Islet of Langerhans (tissue), 1 donor: Measurements from ENCODE around the gene SMAD3.

Experiments
- FAIRE-seq: peaks from one replicate; lab custom pipeline; 2011; peaks lifted over from hg19 to GRCh38; lab: Jason Lieb, UNC

SMAD3 gene

DNA sequence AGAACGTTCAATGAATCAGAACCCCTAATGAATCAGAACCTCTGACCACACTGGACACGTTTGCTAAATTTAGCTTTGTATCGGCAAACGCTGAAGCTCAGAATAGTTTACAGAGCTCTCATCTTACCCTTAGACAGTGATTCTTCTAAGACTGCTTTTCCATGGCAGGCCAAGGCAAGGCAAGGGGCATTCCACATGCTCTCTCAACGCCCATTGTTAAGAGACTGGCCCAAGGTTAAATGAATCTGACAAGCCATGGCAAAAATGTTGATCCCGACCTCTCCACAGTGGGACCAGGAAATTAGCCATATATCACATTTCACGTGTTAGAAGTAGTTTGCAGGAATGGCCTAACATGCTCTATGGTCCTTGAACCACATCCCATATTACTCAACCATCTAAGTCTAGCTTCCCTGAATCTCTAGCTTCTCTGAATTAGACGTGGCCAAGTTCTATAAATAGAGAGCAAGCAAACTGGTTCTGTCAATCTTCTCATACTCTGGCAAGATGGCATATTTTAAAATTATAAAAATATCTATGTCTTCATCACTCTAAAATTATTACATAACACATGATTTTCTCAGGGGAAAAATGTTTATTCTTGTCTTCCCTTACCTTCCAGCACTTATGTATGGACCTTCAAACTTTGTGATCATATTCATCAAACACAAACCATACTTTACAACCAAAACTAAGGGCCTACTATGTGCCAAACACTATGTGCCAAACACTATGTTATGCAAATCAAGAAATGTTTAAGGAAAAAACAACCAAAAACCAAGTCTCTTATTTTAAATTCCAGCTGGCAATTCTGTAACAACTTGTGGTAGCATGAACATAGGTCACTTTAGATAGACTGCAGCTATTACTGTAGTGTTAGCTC, 134.7 kb downstream of the SMAD3 start:
- FAIRE-seq = no peak

DNA sequence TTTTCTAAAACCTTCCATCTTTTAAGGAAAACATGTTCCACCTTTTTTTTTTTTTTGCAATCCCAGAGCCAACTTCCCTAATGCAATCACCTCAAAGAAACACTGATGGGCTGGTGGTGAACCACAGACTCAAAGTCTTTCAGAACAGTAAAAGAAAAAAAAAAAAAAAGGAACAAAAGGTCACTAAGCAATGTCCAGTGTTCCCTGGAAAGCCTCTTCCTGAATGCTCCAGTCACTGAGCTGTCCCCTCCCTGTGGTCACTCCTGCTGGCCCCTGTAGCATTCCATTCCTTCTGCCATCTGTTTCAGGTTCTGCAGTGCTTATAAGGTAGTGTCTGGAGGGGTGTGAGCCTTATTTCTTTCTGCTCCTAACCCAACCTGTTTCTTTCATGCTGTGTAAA, 135.7 kb downstream of the SMAD3 start:
- FAIRE-seq = no peak

DNA sequence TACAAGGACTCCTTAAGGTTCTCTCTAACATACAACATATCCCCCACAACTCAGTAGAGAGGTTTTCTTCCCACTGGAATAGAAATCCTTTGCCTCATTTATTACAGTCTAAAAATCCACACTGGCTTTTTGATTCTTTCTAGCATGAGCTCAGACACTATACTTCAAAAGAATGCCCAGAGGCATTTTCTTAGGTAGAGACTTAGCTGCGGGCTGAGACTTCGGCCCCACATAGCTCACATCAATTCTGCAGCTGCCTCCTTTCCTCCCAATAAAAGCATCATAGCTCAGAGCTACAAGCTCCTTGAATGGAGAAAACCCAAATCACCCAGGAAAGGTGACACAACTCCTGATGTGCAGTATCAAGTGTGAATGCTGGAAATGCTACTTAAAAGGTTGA, 136.7 kb downstream of the SMAD3 start:
- no peak for FAIRE-seq

DNA sequence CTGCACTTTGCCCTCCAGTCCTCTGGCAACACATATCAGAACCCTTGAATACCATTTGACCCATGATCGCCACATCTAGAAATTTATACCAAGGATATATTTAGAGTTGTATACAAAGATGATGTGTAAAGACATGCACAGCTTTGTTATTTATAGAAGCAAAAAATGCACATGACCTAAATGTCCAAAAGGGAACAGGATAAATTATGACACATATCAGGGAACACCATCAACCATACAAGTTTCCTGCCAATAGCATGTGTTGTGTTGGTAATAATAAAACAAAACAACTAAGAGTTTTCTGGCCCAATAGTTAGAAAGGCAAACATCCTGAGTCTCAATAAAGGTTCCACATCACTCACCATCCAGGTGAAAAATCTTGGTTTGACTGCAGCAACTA, 137.6 kb downstream of the SMAD3 start:
- no peak for FAIRE-seq

DNA sequence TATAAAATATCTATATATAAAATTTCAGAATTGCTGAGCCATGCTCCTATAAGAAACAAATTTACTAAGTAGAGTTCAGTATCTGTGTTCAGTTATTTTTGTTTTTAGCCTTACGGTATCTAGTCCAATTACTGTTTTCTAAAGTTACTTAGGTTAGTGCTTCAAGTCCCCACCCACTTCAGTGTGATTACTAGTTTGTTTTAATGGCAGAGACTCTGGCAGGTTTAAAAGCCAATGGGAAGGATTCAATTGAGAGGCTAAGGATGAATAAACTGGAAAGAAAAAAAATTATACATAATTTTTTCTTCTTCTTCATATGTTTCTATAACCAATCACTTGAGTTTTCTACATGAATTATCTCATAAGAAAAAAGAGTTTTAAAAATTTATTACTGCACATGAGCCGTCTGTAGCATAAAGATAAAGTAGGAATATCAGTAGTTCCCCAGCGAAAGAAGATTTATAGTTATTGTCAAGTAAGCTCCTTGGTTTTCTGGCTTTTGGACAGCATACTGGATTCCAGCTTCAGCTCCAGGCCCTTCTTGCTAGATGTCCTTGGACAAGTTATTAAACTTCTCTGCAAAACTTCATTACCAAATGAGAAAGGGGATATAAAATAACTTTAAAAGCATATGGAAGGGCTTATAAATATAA, 142.3 kb downstream of the SMAD3 start:
- FAIRE-seq = no peak

DNA sequence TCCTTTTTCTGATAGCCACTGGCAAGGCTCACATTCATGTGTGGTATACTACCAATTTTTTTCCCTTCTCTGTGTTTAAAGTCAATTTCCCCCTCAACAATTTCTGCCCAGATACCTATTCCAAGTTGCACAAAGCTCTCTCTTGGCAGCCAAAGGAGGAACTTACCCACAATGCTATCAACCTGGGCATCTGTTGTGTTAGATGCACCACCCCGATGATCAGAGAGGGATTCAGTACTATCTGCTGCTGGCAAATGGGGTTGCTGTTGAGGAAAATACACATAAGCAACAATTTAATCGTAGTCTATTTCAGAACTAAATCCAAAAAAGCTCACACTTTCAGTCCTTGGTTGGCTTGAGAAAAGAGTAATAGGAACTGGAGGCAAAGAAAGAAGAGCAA, 143.0 kb downstream of the SMAD3 start:
- no peak for FAIRE-seq

- FAIRE-seq = no peak
Measured at GRCh38 chr15:67210555-67211168, 145.3 kb downstream of the SMAD3 start.

GRCh38 chr15:67212684-67213367, 147.4 kb downstream of the SMAD3 start:
- no peak for FAIRE-seq

GRCh38 chr15:67215102-67215501, 149.7 kb downstream of the SMAD3 start:
- FAIRE-seq = no peak

DNA sequence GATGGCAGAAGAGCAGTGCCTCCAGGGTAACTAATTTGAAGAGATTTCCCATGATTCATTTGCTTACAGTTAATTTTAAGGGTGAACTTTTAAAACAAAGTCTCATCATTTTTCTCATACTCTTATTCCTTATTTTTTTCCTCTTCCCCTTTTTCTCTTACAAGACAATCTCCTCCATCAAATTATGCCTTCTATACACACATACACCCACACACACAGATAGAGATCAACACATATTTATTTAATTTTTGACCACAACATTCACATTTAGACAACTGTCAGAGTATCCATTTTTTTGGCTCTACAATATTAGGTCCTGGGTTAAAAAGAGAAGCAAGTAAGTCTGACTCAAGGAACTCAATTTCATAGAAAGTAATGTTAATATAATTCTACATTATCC, 151.5 kb downstream of the SMAD3 start:
- no peak for FAIRE-seq

GRCh38 chr15:67218428-67218827, 153.0 kb downstream of the SMAD3 start:
- no peak for FAIRE-seq

DNA sequence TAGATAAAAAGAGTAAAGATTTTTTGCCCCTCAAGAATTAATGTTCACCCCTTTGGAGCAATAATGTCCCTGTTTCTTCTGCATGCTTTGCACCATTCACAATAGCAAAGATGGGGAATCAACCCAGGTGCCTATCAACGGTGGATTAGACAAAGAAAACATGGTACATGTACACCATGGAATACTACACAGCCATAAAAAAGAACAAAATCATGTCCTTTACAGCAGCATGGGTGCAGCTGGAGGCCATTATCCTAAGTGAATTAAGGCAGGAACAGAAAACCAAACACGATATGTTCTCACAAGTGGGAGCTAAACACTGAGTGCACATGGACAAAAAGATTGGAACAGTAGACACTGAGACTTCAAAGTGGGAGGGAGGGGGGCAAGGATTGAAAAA, 153.9 kb downstream of the SMAD3 start:
- FAIRE-seq = no peak

DNA sequence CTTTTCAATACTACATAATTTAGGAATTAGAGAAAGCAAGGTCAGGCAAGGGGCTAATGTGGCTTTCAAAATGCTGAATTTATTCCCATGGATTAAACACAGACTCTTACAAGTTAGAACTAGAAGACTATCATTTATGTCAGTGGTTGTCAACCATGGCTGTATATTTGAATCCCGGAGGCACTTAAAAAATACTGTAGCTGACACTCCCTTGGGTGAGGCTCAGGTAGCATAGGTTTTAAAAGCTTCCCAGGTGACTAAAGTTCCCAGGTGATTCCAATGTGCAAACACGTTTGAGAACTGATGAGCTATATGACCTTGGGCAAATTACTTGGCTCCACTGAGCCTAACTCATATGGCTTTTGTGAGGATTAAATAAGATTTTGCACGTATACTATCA, 159.5 kb downstream of the SMAD3 start:
- FAIRE-seq = no peak

DNA sequence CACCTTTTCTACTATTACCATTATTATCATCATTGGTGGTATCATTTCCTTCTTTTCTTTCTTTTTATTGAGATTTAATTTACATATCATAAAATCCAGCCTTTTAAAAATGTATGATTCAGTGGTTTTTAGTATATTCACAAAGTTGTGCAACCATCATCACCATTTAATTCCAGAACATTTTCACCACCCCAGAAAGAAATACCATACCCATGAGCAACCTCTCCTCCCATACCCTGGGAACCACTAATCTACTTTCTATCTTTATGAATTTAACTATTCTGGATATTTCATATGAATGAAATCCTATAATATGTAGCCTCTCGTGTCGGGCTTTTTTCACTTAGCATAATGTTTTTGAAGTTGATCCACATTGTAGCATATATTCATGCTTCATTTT, 159.9 kb downstream of the SMAD3 start:
- FAIRE-seq = no peak

DNA sequence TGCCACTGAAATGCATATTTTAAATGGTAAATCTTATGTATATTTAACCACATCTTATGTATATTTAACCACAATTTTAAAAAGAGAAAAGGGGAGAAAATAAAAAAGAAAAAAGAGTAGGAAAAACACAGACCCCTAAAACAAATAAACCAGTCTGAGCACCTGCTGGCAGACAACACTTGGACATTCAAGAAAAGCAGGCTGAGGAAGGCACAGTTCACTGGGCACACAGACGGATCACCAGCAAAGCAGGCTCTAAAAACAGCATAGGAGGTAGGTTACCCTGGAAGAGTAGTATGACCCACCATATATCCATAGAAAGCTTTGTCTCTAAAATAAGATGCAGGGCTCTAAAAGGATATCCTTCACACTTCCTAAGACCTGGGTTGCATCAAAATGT, 162.0 kb downstream of the SMAD3 start:
- FAIRE-seq = no peak

GRCh38 chr15:67227846-67228245, 162.4 kb downstream of the SMAD3 start:
- FAIRE-seq = no peak

GRCh38 chr15:67228286-67228685, 162.9 kb downstream of the SMAD3 start:
- no peak for FAIRE-seq

DNA sequence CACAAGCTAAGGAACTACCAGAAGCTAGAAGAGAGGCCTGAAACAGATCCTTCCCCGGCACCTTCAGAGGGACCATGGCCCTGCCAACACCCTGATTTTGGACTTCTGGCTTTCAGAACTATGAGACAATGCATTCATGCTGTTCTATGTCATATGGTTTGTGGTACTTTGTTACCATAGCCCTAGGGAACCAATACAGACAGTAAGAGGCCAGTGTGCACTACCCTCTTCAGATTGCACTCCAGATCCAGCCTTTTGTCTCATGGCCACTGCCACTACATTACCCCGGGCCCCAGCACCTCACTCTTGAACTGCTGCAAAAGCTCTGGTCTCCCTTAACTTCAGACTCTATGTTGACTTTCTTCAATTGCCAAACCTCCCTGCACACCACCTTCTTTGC, 165.1 kb downstream of the SMAD3 start:
- no peak for FAIRE-seq

GRCh38 chr15:67232591-67232990, 167.2 kb downstream of the SMAD3 start:
- no peak for FAIRE-seq

DNA sequence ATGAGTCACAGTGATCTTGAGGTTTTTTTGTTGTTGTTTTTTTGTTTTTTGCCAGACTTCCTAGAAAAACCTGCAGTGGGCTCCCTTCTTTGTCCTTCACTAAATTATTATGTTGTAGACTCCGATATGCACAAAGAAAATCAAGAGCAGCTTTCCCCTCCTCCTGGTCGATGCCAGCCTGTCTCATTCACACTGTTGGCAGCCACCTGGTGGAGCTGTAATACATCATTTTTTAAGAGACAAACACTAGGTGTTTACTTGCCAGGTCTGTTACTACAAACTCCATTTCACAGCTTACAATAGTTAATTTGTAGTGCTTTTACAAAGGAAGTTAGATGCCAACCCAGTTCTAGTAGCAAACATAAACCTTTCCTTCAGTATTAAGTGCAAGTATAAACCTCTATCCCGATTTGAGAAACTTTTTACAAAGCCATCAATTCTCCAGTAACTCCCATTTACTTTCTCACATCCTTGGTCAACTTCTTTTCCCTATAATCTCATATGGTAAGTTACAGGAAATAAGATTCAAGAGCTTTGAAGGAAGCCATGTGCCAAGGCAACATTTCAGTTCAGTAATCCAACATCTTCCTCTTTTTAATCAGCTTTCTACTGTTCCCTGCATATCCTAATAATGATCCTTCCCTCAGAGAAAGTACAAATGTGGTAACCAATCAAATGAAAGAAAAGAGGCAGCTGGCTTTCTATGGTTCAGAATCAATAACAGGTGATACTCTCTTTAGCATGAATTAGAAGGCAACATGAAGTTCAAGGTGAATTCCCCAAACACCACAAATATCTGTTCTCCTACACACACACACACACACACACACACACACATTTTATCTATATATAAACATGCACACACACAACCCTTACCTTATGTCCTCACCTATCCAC, 175.1 kb downstream of the SMAD3 start:
- no peak for FAIRE-seq

- FAIRE-seq = no peak
Measured at GRCh38 chr15:67241132-67241855, 175.9 kb downstream of the SMAD3 start.
